Neural cell (in vitro differentiated cells): ENCODE results near the gene POU4F3. TPM values are rescaled to one million over a fixed set of nuclear protein-coding genes. Genes with fewer than 3 reads are reported as not detected.

ENCODE experiments used
- H2AFZ ChIP-seq: fragments of 200-600, 300-800 bp; sonication (generic), shearing (Covaris generic); 2 replicates; pipeline ENCODE4 v1.6.0; 2014; ENCODE audit warnings: low read depth, mild to moderate bottlenecking, antibody characterized with exemption, low read length, moderate library complexity
- H3F3A ChIP-seq: fragments of 200-600 bp; shearing (Covaris generic); 2 replicates; pipeline ENCODE4 v1.6.1; 2016; ENCODE audit warnings: mild to moderate bottlenecking, moderate library complexity, mixed read lengths, antibody characterized with exemption, low read length; ENCODE audit not compliant: insufficient read depth, poor library complexity, severe bottlenecking
- H3K27ac ChIP-seq: fragments of 200-600, 300-800 bp; sonication (generic), shearing (Covaris generic); 2 replicates; pipeline ENCODE4 v1.5.1; 2014; ENCODE audit warnings: mild to moderate bottlenecking, low read length, moderate library complexity
- H3K27me3 ChIP-seq: fragments of 300-800, 200-600 bp; sonication (generic), shearing (Covaris generic); 2 replicates; pipeline ENCODE4 v1.6.0; 2014; ENCODE audit warnings: mild to moderate bottlenecking, low read depth, low read length, moderate library complexity; ENCODE audit not compliant: insufficient read depth
- H3K36me3 ChIP-seq: fragments of 300-800, 200-600 bp; sonication (generic), shearing (Covaris generic); 2 replicates; pipeline ENCODE4 v1.5.1; 2014; ENCODE audit warnings: mild to moderate bottlenecking, antibody characterized with exemption, low read length, moderate library complexity; ENCODE audit not compliant: insufficient read depth
- H3K4me2 ChIP-seq: fragments of 300-800, 200-600 bp; sonication (generic), shearing (Covaris generic); 2 replicates; pipeline ENCODE4 v1.6.0; 2014; ENCODE audit warnings: mild to moderate bottlenecking, low read length
- H3K4me3 ChIP-seq: fragments of 300-800, 200-600 bp; sonication (generic), shearing (Covaris generic); 2 replicates; pipeline ENCODE4 v1.5.1; 2014; ENCODE audit warnings: mild to moderate bottlenecking, low read length, moderate library complexity
- H3K79me2 ChIP-seq: fragments of 200-600 bp; shearing (Covaris generic); replicated peaks from 2 replicates; pipeline ENCODE4 v1.6.0; 2014; ENCODE audit warnings: mild to moderate bottlenecking, low read length, moderate library complexity; ENCODE audit not compliant: insufficient read depth
- H3K9ac ChIP-seq: fragments of 300-800, 200-600 bp; sonication (generic), shearing (Covaris generic); 2 replicates; pipeline ENCODE4 v1.6.1; 2016; ENCODE audit warnings: mild to moderate bottlenecking, low read length, mixed read lengths
- H3K9me2 ChIP-seq: fragments of 200-600 bp; shearing (Covaris generic); 2 replicates; pipeline ENCODE4 v1.6.1; 2016; ENCODE audit warnings: mild to moderate bottlenecking, low read length, mixed read lengths; ENCODE audit not compliant: insufficient read depth
- H3K9me3 ChIP-seq: fragments of 200-600, 300-800 bp; sonication (generic), shearing (Covaris generic); 2 replicates; pipeline ENCODE4 v1.6.1; 2016; ENCODE audit warnings: mild to moderate bottlenecking, mixed run types, low read length, moderate library complexity, mixed read lengths
- H4K20me1 ChIP-seq: fragments of 200-600 bp; shearing (Covaris generic); 2 replicates; pipeline ENCODE4 v1.6.1; 2016; ENCODE audit warnings: mild to moderate bottlenecking, mixed run types; ENCODE audit not compliant: insufficient read depth
- CTCF ChIP-seq: fragments of 450-650 bp; IDR thresholded peaks from 2 replicates; pipeline ENCODE4 v1.5.1; 2014; ENCODE audit warnings: antibody characterized with exemption, mild to moderate bottlenecking, moderate library complexity; ENCODE audit not compliant: poor library complexity, severe bottlenecking
- EP300 ChIP-seq: fragments of 450-650 bp; conservative IDR thresholded peaks from 2 replicates; pipeline ENCODE4 v1.6.1; 2014; ENCODE audit warnings: antibody characterized with exemption, mild to moderate bottlenecking, moderate library complexity; ENCODE audit not compliant: poor library complexity, severe bottlenecking
- EZH2 ChIP-seq: fragments of 200-600, 300-800 bp; shearing (Covaris generic), sonication (generic); IDR thresholded peaks from 2 replicates; pipeline ENCODE4 v1.6.1; 2014; ENCODE audit warnings: antibody characterized with exemption, low read length, borderline replicate concordance, mild to moderate bottlenecking; ENCODE audit not compliant: insufficient read depth, poor library complexity, severe bottlenecking
- MXI1 ChIP-seq: fragments of 450-650 bp; conservative IDR thresholded peaks from 2 replicates; pipeline ENCODE4 v1.6.1; 2014; ENCODE audit warnings: antibody characterized with exemption, mild to moderate bottlenecking; ENCODE audit not compliant: poor library complexity, severe bottlenecking
- POLR2AphosphoS5 ChIP-seq: IDR thresholded peaks from 2 replicates; pipeline ENCODE4 v1.6.1; 2012
- RAD21 ChIP-seq: fragments of 450-650 bp; conservative IDR thresholded peaks from 2 replicates; pipeline ENCODE4 v1.6.1; 2014; ENCODE audit warnings: antibody characterized with exemption, mild to moderate bottlenecking, moderate library complexity
- REST ChIP-seq: IDR thresholded peaks from 2 replicates; pipeline ENCODE4 v1.6.1; 2012; ENCODE audit warnings: borderline replicate concordance
- SMC3 ChIP-seq: fragments of 450-650 bp; conservative IDR thresholded peaks from 2 replicates; pipeline ENCODE4 v1.6.1; 2014; ENCODE audit warnings: antibody characterized with exemption, mild to moderate bottlenecking, moderate library complexity; ENCODE audit not compliant: poor library complexity
- TAF1 ChIP-seq: IDR thresholded peaks from 2 replicates; pipeline ENCODE4 v1.6.1; 2012; ENCODE audit warnings: low read depth
- polyA plus RNA-seq: library from polyadenylated mRNA; depleted of rRNA; stranded (reverse); fragments of >200 nt; gene quantifications from 2 replicates; pipeline ENCODE4 v1.2.3, GENCODE V29; 2014

POU4F3 gene
- polyA plus RNA-seq, 1 donor from 2014 or later = 0.15 TPM

GRCh38 chr5:146336197-146336596 lies 2.4 kb upstream of the POU4F3 start:
- H4K20me1 ChIP-seq = no peaks in the 10 kb centered on the region
- H3F3A ChIP-seq = no peaks in the 10 kb centered on the region
- H3K36me3 ChIP-seq = no peaks in the 10 kb centered on the region
- H3K4me3 ChIP-seq = no peak overlapping the region
- no peak overlapping the region for H3K27ac ChIP-seq
- TF ChIP-seq POLR2AphosphoS5 (no peak), RAD21 (no peak), EP300 (no peak), SMC3 (no peak), MXI1 (no peak), EZH2 (no peak), TAF1 (no peak), REST (no peak), CTCF (no peak)
- no peak overlapping the region for H3K4me2 ChIP-seq
- H2AFZ ChIP-seq = no peak overlapping the region
- no peaks in the 10 kb centered on the region for H3K79me2 ChIP-seq
- no peaks in the 10 kb centered on the region for H3K9me2 ChIP-seq
- no peaks in the 10 kb centered on the region for H3K9me3 ChIP-seq
- peaks cover 87% of the 10 kb centered on the region for H3K27me3 ChIP-seq
- no peak overlapping the region for H3K9ac ChIP-seq

- Histone ChIP-seq H3K9me3 (no peaks in the 10 kb centered on the region), H3K27me3 (peaks cover 99% of the 10 kb centered on the region), H3K79me2 (no peaks in the 10 kb centered on the region), H3K4me2 (no peak overlapping the region), H3F3A (no peaks in the 10 kb centered on the region), H4K20me1 (no peaks in the 10 kb centered on the region), H3K4me3 (peak overlapping the region; percentile 19), H3K27ac (no peak overlapping the region), H3K9ac (no peak overlapping the region), H2AFZ (no peak overlapping the region), H3K36me3 (no peaks in the 10 kb centered on the region), H3K9me2 (no peaks in the 10 kb centered on the region)
- no peak for TF ChIP-seq RAD21
- TF ChIP-seq EZH2 = peak; percentile 57
- TF ChIP-seq POLR2AphosphoS5 = peak; percentile 6
Measured at GRCh38 chr5:146337264-146337904, 1.3 kb upstream of the POU4F3 start.

GRCh38 chr5:146337928-146338327 lies 711 bp upstream of the POU4F3 start:
- Histone ChIP-seq H4K20me1 (no peaks in the 10 kb centered on the region), H3K9me3 (no peaks in the 10 kb centered on the region), H2AFZ (no peak overlapping the region), H3K27ac (no peak overlapping the region), H3K4me2 (no peak overlapping the region), H3K27me3 (peaks cover 100% of the 10 kb centered on the region), H3K79me2 (no peaks in the 10 kb centered on the region), H3F3A (no peaks in the 10 kb centered on the region), H3K9me2 (no peaks in the 10 kb centered on the region), H3K4me3 (peak overlapping the region; percentile 79), H3K9ac (no peak overlapping the region), H3K36me3 (no peaks in the 10 kb centered on the region)
- TF ChIP-seq CTCF (no peak), SMC3 (no peak), EZH2 (no peak), MXI1 (no peak), EP300 (no peak), POLR2AphosphoS5 (no peak), REST (no peak), RAD21 (no peak), TAF1 (no peak)
